ENCODE data around the gene COMTD1. TPM values are rescaled to one million over a fixed set of nuclear protein-coding genes. Genes with fewer than 3 reads are reported as not detected.

The COMTD1 gene
- 10 to 100 TPM in 1 of 4 donors, 1 to 10 TPM in 3; 2.9 to 14.2 (median 5.4) TPM for polyA plus RNA-seq (ENCODE audit: insufficient read length in 4 of 4)

GRCh38 chr10:75235375-75236177 is at the start of gene COMTD1:
TSS of gene COMTD1 (minus strand) at chr10:75235957. CDS start at chr10:75235928, 29 bp downstream.
- peak; percentile 66 to 82 (median 75) for DNase-seq (ENCODE audit: low read depth in 4 of 4, low spot score in 3 of 4)

GRCh38 chr10:75283671-75284470 is 48.1 kb upstream of the COMTD1 start:
- peak; percentile 72 to 91 (median 84) for DNase-seq (ENCODE audit: low read depth in 4 of 4, low spot score in 3 of 4)

- DNase-seq (ENCODE audit: low read depth in 4 of 4, low spot score in 3 of 4), result no peak
Measured at GRCh38 chr10:75283078-75283670, 47.4 kb upstream of the COMTD1 start.

GRCh38 chr10:75281974-75282373 is 46.2 kb upstream of the COMTD1 start:
- no peak for DNase-seq (ENCODE audit: low read depth in 4 of 4, low spot score in 3 of 4)

- DNase-seq (ENCODE audit: low read depth in 4 of 4, low spot score in 3 of 4), result no peak
Measured at GRCh38 chr10:75280236-75280635, 44.5 kb upstream of the COMTD1 start.

GRCh38 chr10:75276069-75276872 is 40.5 kb upstream of the COMTD1 start:
- DNase-seq (ENCODE audit: low read depth in 4 of 4, low spot score in 3 of 4), result no peak

- no peak for DNase-seq (ENCODE audit: low read depth in 4 of 4, low spot score in 3 of 4)
Measured at GRCh38 chr10:75272896-75273295, 37.1 kb upstream of the COMTD1 start.

- no peak for DNase-seq (ENCODE audit: low read depth in 4 of 4, low spot score in 3 of 4)
Measured at GRCh38 chr10:75272094-75272493, 36.3 kb upstream of the COMTD1 start.

- no peak for DNase-seq (ENCODE audit: low read depth in 4 of 4, low spot score in 3 of 4)
Measured at GRCh38 chr10:75269605-75270004, 33.8 kb upstream of the COMTD1 start.

- DNase-seq (ENCODE audit: low read depth in 4 of 4, low spot score in 3 of 4), result no peak
Measured at GRCh38 chr10:75266945-75267344, 31.2 kb upstream of the COMTD1 start.

- no peak for DNase-seq (ENCODE audit: low read depth in 4 of 4, low spot score in 3 of 4)
Measured at GRCh38 chr10:75265856-75266255, 30.1 kb upstream of the COMTD1 start.

GRCh38 chr10:75263806-75264205 is 28.0 kb upstream of the COMTD1 start:
- DNase-seq (ENCODE audit: low read depth in 4 of 4, low spot score in 3 of 4), result no peak

GRCh38 chr10:75261813-75262705 is 26.3 kb upstream of the COMTD1 start:
- DNase-seq (ENCODE audit: low read depth in 4 of 4, low spot score in 3 of 4), result no peak

GRCh38 chr10:75260990-75261389 is 25.2 kb upstream of the COMTD1 start:
- DNase-seq (ENCODE audit: low read depth in 4 of 4, low spot score in 3 of 4), result no peak

GRCh38 chr10:75254739-75255138 is 19.0 kb upstream of the COMTD1 start:
- no peak for DNase-seq (ENCODE audit: low read depth in 4 of 4, low spot score in 3 of 4)

- DNase-seq (ENCODE audit: low read depth in 4 of 4, low spot score in 3 of 4), result no peak
Measured at GRCh38 chr10:75253281-75254220, 17.8 kb upstream of the COMTD1 start.

- no peak for DNase-seq (ENCODE audit: low read depth in 4 of 4, low spot score in 3 of 4)
Measured at GRCh38 chr10:75250934-75251333, 15.2 kb upstream of the COMTD1 start.

- no peak for DNase-seq (ENCODE audit: low read depth in 4 of 4, low spot score in 3 of 4)
Measured at GRCh38 chr10:75247797-75248196, 12.0 kb upstream of the COMTD1 start.

Data from left renal pelvis (tissue), 4 donors.